Natural killer cell (primary cell): ENCODE data around the gene ITGA4. TPM values are rescaled to one million over a fixed set of nuclear protein-coding genes. Genes with fewer than 3 reads are reported as not detected.
"Not testable (repeated sequence)": the region's sequence is repeated elsewhere in the genome, so short reads cannot be mapped to it uniquely, and the experiment has no call there.

Experiments used
- ATAC-seq, 3 donors: fragments of 150-1000 bp in 2 of 3; fragments of 200-7000 bp in 1 of 3; cut with Tn5 transposase; 1 replicate in 1 of 3; 2 replicates in 2 of 3; pipeline ENCODE4 v1.10.0; 2021; ENCODE audit warnings: mild to moderate bottlenecking in 2 of 3, moderate library complexity in 2 of 3
- DNase-seq, 2 donors: peaks; one replicate each; pipeline versions ENCODE4 v3.0.0 to v3.0.0-alpha.2; 2013 to 2021; ENCODE audit warnings: mixed read lengths in 1 of 2
- H3K27ac ChIP-seq: one replicate; pipeline ENCODE4 v1.5.1; 2013; ENCODE audit warnings: mild to moderate bottlenecking, low read length
- H3K27me3 ChIP-seq: one replicate; pipeline ENCODE4 v1.6.1; 2013; ENCODE audit warnings: low read length; ENCODE audit not compliant: control insufficient read depth, insufficient read depth
- H3K36me3 ChIP-seq: one replicate; pipeline ENCODE4 v1.6.1; 2013; ENCODE audit warnings: low read length; ENCODE audit not compliant: control insufficient read depth, insufficient read depth
- H3K4me1 ChIP-seq: one replicate; pipeline ENCODE4 v1.6.1; 2013; ENCODE audit warnings: low read length; ENCODE audit not compliant: control insufficient read depth, insufficient read depth
- H3K4me3 ChIP-seq: one replicate; pipeline ENCODE4 v1.5.1; 2013; ENCODE audit warnings: low read length
- H3K9me3 ChIP-seq: one replicate; pipeline ENCODE4 v1.6.1; 2013; ENCODE audit warnings: low read length; ENCODE audit not compliant: control insufficient read depth, insufficient read depth
- H3K27ac Mint-ChIP-seq, 2 donors: one replicate each; pipeline ENCODE4 v1.8.0; 2022; ENCODE audit warnings: mild to moderate bottlenecking in 2 of 2, mixed read lengths in 2 of 2, moderate library complexity in 1 of 2
- H3K27me3 Mint-ChIP-seq, 2 donors: one replicate each; pipeline ENCODE4 v1.8.0; 2022; ENCODE audit warnings: low read depth in 2 of 2, mixed read lengths in 2 of 2
- H3K36me3 Mint-ChIP-seq: one replicate; pipeline ENCODE4 v1.8.0; 2022; ENCODE audit warnings: mixed read lengths
- H3K4me1 Mint-ChIP-seq, 2 donors: one replicate each; pipeline ENCODE4 v1.8.0; 2022; ENCODE audit warnings: mixed read lengths in 2 of 2
- H3K4me3 Mint-ChIP-seq: one replicate; pipeline ENCODE4 v1.8.0; 2022; ENCODE audit warnings: mild to moderate bottlenecking, moderate library complexity, mixed read lengths
- H3K9me3 Mint-ChIP-seq, 2 donors: one replicate each; pipeline ENCODE4 v1.8.0; 2022; ENCODE audit warnings: mixed read lengths in 2 of 2
- CTCF ChIP-seq: fragments of 200-600 bp; IDR thresholded peaks from one replicate; pipeline ENCODE4 v1.8.0; 2022; ENCODE audit warnings: antibody characterized with exemption
- WGBS: methylation state at CpG from one replicate; pipeline ENCODE4 v1.1.7; 2013; ENCODE audit warnings: missing lambda C conversion rate; ENCODE audit not compliant: insufficient coverage; 5-methylcytosine and 5-hydroxymethylcytosine counted together
- intact Hi-C: fragments of 100-400 bp; cut with micrococcal nuclease; formaldehyde crosslinking; loops from one replicate; pipeline ENCODE4 v1.14.2; 2022
- total RNA-seq, 4 donors: library from RNA; stranded (reverse); fragments of 120-200 nt in 1 of 4; gene quantifications; one replicate each; pipeline versions ENCODE4 v1.2.3 to v1.2.4, GENCODE V29; 2013 to 2022

The ITGA4 gene
- total RNA-seq, 3 donors from 2014 or later (not counting 1 experiment from before 2014, with no cell fraction given): 178 to 235 (median 189) TPM

GRCh38 chr2:181444654-181445053, 12.5 kb upstream of the ITGA4 start:
- intact Hi-C loops: no loop called here
- H3K27ac Mint-ChIP-seq: no peak overlapping the region

GRCh38 chr2:181446985-181447384, 10.2 kb upstream of the ITGA4 start:
- H3K9me3 ChIP-seq: no peaks in the 10 kb centered on the region
- peak overlapping the region; percentile 35 to 65 for H3K27ac Mint-ChIP-seq
- TF ChIP-seq CTCF: no peak
- DNase-seq (no peak), ATAC-seq (peak; percentile 53 to 64 (median 62))
- intact Hi-C loops: no loop called here
- H3K36me3 Mint-ChIP-seq: no peaks in the 10 kb centered on the region
- H3K36me3 ChIP-seq: no peaks in the 10 kb centered on the region
- H3K27ac ChIP-seq: no peak overlapping the region
- no peaks in the 10 kb centered on the region for H3K27me3 Mint-ChIP-seq
- no peaks in the 10 kb centered on the region for H3K9me3 Mint-ChIP-seq
- peaks cover 2% of the 10 kb centered on the region for H3K4me1 ChIP-seq
- peak overlapping the region; percentile 53 for H3K4me3 Mint-ChIP-seq
- H3K27me3 ChIP-seq: no peaks in the 10 kb centered on the region
- WGBS: 33% methylated on average over 4 of the region's 4 CpGs
- H3K4me3 ChIP-seq: no peak overlapping the region
- H3K4me1 Mint-ChIP-seq: peaks cover 16 to 20% of the 10 kb centered on the region in 2 donors

More at GRCh38 chr2:181444654-181445053, 12.5 kb upstream of the ITGA4 start:
- Histone ChIP-seq H3K27ac (no peak overlapping the region), H3K27me3 (no peaks in the 10 kb centered on the region), H3K36me3 (no peaks in the 10 kb centered on the region), H3K9me3 (no peaks in the 10 kb centered on the region), H3K4me3 (no peak overlapping the region), H3K4me1 (peaks cover 2% of the 10 kb centered on the region)
- no peak for TF ChIP-seq CTCF
- Mint-ChIP-seq H3K27me3 (no peaks in the 10 kb centered on the region), H3K9me3 (no peaks in the 10 kb centered on the region), H3K36me3 (no peaks in the 10 kb centered on the region), H3K4me3 (no peak overlapping the region), H3K4me1 (peaks cover 16 to 20% of the 10 kb centered on the region in 2 donors)
- ATAC-seq: no peak
- 40% methylated on average over 1 of the region's 2 CpGs for WGBS
- no peak for DNase-seq

- H3K4me1 ChIP-seq, ATAC-seq, H3K4me3 Mint-ChIP-seq, H3K36me3 ChIP-seq, H3K27me3 Mint-ChIP-seq, H3K27ac Mint-ChIP-seq, H3K36me3 Mint-ChIP-seq, H3K4me3 ChIP-seq, H3K9me3 ChIP-seq, H3K27ac ChIP-seq, H3K27me3 ChIP-seq, intact Hi-C loops, DNase-seq, H3K9me3 Mint-ChIP-seq: not testable (repeated sequence)
- peaks cover 15 to 20% of the 10 kb centered on the region in 2 donors for H3K4me1 Mint-ChIP-seq
These were observed 7.9 kb upstream of the ITGA4 start for GRCh38 chr2:181449278-181449677.

GRCh38 chr2:181454686-181455450, 2.3 kb upstream of the ITGA4 start:
- Histone ChIP-seq H3K36me3 (no peaks in the 10 kb centered on the region), H3K4me3 (no peak overlapping the region), H3K27ac (peak overlapping the region; percentile 6), H3K4me1 (peaks cover 12% of the 10 kb centered on the region), H3K27me3 (no peaks in the 10 kb centered on the region), H3K9me3 (no peaks in the 10 kb centered on the region)
- H3K36me3 Mint-ChIP-seq: no peaks in the 10 kb centered on the region
- H3K4me1 Mint-ChIP-seq: peaks cover 43 to 50% of the 10 kb centered on the region in 2 donors
- ATAC-seq (no peak), DNase-seq (peak in 1 of 2 donors; percentile 23)
- no peak for TF ChIP-seq CTCF
- 58% methylated on average over 3 of the region's 6 CpGs for WGBS
- H3K4me3 Mint-ChIP-seq: peak overlapping the region; percentile 98
- peak overlapping the region; percentile 79 to 84 for H3K27ac Mint-ChIP-seq
- H3K27me3 Mint-ChIP-seq: no peaks in the 10 kb centered on the region
- H3K9me3 Mint-ChIP-seq: no peaks in the 10 kb centered on the region
- intact Hi-C loops: loop anchor here (5.0 kb wide), 1 partner anchor 293 kb away; no protein-coding TSS in a partner anchor
